ENCODE measurements around the gene DCAF10. TPM values are rescaled to one million over a fixed set of nuclear protein-coding genes. Genes with fewer than 3 reads are reported as not detected.

Gene DCAF10
- total and polyA plus RNA-seq, 2 of the 13 experiments (the other 11 are each of a cell fraction or from before 2014, with no cell fraction given): 9.2 to 20.3 TPM

DNA sequence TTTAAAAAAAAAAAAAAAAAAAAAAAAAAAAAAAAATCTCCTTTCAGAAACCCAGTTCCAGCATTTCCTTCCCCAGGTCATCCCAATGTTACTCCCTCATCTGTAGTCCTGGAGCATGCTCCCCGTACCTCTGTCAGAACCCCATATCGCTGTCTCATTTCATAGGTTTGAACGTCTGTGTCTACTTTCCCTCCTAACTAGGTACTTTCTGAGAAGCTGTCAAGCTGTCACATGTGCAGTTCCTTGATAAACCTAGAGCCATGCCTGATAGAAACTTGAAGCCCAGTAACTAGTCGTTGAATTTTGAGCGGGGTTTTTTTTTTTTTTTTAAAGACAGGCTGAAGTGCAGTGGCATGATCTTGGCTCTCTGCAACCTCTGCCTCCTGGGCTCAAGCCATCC, 31.3 kb upstream of the DCAF10 start (continued):
- TF ChIP-seq, protein P1, sequence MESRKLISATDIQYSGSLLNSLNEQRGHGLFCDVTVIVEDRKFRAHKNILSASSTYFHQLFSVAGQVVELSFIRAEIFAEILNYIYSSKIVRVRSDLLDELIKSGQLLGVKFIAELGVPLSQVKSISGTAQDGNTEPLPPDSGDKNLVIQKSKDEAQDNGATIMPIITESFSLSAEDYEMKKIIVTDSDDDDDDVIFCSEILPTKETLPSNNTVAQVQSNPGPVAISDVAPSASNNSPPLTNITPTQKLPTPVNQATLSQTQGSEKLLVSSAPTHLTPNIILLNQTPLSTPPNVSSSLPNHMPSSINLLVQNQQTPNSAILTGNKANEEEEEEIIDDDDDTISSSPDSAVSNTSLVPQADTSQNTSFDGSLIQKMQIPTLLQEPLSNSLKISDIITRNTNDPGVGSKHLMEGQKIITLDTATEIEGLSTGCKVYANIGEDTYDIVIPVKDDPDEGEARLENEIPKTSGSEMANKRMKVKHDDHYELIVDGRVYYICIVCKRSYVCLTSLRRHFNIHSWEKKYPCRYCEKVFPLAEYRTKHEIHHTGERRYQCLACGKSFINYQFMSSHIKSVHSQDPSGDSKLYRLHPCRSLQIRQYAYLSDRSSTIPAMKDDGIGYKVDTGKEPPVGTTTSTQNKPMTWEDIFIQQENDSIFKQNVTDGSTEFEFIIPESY (CRISPR knock-in tag; IDR thresholded peaks at IDR 0.05): no peak

DNA sequence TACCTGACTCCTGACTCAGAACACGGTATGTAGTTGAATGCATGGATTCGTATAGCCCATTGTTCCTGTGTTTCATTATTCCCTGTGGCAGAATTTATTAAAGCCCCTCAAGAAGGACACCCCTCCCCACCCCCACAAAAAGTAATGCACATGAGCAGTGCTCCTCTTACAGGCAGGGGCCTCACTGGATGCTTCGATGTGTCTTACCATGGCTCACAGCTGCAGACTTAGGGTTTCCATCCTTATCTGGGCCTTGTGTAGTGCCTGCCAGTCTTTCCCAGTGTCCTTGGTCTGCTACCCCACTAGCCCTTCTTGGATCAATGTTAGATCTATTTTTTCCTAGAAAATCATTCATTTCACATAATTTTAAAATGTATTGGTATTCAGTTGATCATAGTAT, 30.6 kb upstream of the DCAF10 start:
- intact Hi-C loops (cut with micrococcal nuclease; ENCODE audit: unreplicated experiment) (no loop called here), in situ Hi-C loops (cut with HindIII; ENCODE audit: extremely low pct_ligation_motif_present, low pct_unique_long_range_greater_than_20kb) (no loop called here)
- Histone ChIP-seq H3K9me3 (ENCODE audit: low read length) (no peaks in the 10 kb centered on the region), H3K27ac (ENCODE audit: extremely low read length, insufficient read depth, low read length) (no peak overlapping the region), H3K36me3 (replicated peaks in 1 of 2; ENCODE audit: control insufficient read depth in 1 of 2, insufficient read depth in 2 of 2, low read length in 2 of 2) (peaks cover 7 to 17% of the 10 kb centered on the region in 2 experiments), H3K4me1 (ENCODE audit: insufficient read depth, low read length) (no peaks in the 10 kb centered on the region), H3K9ac (ENCODE audit: insufficient read depth, low read depth, low read length) (no peak overlapping the region), H4K20me1 (ENCODE audit: insufficient read depth, low read length) (no peaks in the 10 kb centered on the region), H3K4me3 (replicated peaks in 1 of 3; ENCODE audit: insufficient read depth in 1 of 3, low read depth in 2 of 3, low read length in 3 of 3) (no peak overlapping the region), H3K4me2 (ENCODE audit: low read depth, low read length) (no peak overlapping the region), H2AFZ (ENCODE audit: low read length) (no peak overlapping the region), H3K79me2 (ENCODE audit: insufficient read depth, low read length) (no peaks in the 10 kb centered on the region), H3K27me3 (ENCODE audit: control insufficient read depth in 1 of 2, insufficient read depth in 2 of 2, low read length in 2 of 2) (no peaks in the 10 kb centered on the region)
- BruUV-seq (replicated peaks): no TSS peak
- no peak for ATAC-seq
- 100% methylated on average over 3 of the region's 3 CpGs for WGBS (ENCODE audit: low lambda C conversion rate)
- POLR2A ChIA-PET: no interaction called here
- DNase-seq (ENCODE audit: low spot score): no peak
- CTCF ChIA-PET (ENCODE audit: low intra/inter-chr PET ratio, low total read pairs): no interaction called here
- FAIRE-seq: no peak
- no peak for TF ChIP-seq ASH2L (IDR thresholded peaks at IDR 0.05; ENCODE audit: insufficient read length, low read depth, low read length)
- TF ChIP-seq, protein P2, sequence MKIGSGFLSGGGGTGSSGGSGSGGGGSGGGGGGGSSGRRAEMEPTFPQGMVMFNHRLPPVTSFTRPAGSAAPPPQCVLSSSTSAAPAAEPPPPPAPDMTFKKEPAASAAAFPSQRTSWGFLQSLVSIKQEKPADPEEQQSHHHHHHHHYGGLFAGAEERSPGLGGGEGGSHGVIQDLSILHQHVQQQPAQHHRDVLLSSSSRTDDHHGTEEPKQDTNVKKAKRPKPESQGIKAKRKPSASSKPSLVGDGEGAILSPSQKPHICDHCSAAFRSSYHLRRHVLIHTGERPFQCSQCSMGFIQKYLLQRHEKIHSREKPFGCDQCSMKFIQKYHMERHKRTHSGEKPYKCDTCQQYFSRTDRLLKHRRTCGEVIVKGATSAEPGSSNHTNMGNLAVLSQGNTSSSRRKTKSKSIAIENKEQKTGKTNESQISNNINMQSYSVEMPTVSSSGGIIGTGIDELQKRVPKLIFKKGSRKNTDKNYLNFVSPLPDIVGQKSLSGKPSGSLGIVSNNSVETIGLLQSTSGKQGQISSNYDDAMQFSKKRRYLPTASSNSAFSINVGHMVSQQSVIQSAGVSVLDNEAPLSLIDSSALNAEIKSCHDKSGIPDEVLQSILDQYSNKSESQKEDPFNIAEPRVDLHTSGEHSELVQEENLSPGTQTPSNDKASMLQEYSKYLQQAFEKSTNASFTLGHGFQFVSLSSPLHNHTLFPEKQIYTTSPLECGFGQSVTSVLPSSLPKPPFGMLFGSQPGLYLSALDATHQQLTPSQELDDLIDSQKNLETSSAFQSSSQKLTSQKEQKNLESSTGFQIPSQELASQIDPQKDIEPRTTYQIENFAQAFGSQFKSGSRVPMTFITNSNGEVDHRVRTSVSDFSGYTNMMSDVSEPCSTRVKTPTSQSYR (CRISPR knock-in tag; IDR thresholded peaks at IDR 0.05; ENCODE audit: borderline replicate concordance): no peak
- TF ChIP-seq ZNF737 (CRISPR knock-in tag; IDR thresholded peaks at IDR 0.05; ENCODE audit: borderline replicate concordance): no peak
- TF ChIP-seq MEIS1 (CRISPR knock-in tag; IDR thresholded peaks at IDR 0.05; ENCODE audit: borderline replicate concordance): no peak
- no peak for TF ChIP-seq ARNT (IDR thresholded peaks at IDR 0.05)
- TF ChIP-seq ZNF296 (CRISPR knock-in tag; conservative IDR thresholded peaks at IDR 0.05): no peak
- TF ChIP-seq KDM2A (CRISPR knock-in tag; IDR thresholded peaks at IDR 0.05; ENCODE audit: borderline replicate concordance, low read depth): no peak
- TF ChIP-seq, protein P3, sequence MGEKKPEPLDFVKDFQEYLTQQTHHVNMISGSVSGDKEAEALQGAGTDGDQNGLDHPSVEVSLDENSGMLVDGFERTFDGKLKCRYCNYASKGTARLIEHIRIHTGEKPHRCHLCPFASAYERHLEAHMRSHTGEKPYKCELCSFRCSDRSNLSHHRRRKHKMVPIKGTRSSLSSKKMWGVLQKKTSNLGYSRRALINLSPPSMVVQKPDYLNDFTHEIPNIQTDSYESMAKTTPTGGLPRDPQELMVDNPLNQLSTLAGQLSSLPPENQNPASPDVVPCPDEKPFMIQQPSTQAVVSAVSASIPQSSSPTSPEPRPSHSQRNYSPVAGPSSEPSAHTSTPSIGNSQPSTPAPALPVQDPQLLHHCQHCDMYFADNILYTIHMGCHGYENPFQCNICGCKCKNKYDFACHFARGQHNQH (CRISPR knock-in tag; IDR thresholded peaks at IDR 0.05): no peak
- TF ChIP-seq, protein P4, sequence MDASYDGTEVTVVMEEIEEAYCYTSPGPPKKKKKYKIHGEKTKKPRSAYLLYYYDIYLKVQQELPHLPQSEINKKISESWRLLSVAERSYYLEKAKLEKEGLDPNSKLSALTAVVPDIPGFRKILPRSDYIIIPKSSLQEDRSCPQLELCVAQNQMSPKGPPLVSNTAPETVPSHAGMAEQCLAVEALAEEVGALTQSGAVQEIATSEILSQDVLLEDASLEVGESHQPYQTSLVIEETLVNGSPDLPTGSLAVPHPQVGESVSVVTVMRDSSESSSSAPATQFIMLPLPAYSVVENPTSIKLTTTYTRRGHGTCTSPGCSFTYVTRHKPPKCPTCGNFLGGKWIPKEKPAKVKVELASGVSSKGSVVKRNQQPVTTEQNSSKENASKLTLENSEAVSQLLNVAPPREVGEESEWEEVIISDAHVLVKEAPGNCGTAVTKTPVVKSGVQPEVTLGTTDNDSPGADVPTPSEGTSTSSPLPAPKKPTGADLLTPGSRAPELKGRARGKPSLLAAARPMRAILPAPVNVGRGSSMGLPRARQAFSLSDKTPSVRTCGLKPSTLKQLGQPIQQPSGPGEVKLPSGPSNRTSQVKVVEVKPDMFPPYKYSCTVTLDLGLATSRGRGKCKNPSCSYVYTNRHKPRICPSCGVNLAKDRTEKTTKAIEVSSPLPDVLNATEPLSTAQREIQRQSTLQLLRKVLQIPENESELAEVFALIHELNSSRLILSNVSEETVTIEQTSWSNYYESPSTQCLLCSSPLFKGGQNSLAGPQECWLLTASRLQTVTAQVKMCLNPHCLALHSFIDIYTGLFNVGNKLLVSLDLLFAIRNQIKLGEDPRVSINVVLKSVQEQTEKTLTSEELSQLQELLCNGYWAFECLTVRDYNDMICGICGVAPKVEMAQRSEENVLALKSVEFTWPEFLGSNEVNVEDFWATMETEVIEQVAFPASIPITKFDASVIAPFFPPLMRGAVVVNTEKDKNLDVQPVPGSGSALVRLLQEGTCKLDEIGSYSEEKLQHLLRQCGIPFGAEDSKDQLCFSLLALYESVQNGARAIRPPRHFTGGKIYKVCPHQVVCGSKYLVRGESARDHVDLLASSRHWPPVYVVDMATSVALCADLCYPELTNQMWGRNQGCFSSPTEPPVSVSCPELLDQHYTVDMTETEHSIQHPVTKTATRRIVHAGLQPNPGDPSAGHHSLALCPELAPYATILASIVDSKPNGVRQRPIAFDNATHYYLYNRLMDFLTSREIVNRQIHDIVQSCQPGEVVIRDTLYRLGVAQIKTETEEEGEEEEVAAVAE (CRISPR knock-in tag; IDR thresholded peaks at IDR 0.05; ENCODE audit: borderline replicate concordance): no peak

Measured in HepG2 (cell line).